GM21367 (cell line): ENCODE data around the gene LPP.
A peak's percentile ranks its signal among the peaks of the same experiment; 100 is the strongest.
"Not testable (repeated sequence)": the region's sequence is repeated elsewhere in the genome, so short reads cannot be mapped to it uniquely, and the experiment has no call there.

ENCODE experiments used
- ATAC-seq: cut with Tn5 transposase; IDR thresholded peaks from one replicate; pipeline ENCODE4 v1.9.1; 2021; ENCODE audit not compliant: unreplicated experiment

LPP gene

GRCh38 chr3:188689101-188689574 lies 535.2 kb downstream of the LPP start:
- ATAC-seq = no peak

- ATAC-seq = no peak
Measured at GRCh38 chr3:188690064-188690463, 536.1 kb downstream of the LPP start.

GRCh38 chr3:188691004-188691403 lies 537.0 kb downstream of the LPP start:
- ATAC-seq = no peak

GRCh38 chr3:188691665-188692064 lies 537.7 kb downstream of the LPP start:
- no peak for ATAC-seq

- no peak for ATAC-seq
Measured at GRCh38 chr3:188692700-188693099, 538.7 kb downstream of the LPP start.

GRCh38 chr3:188693435-188693834 lies 539.5 kb downstream of the LPP start:
- ATAC-seq = no peak

GRCh38 chr3:188695241-188695640 lies 541.3 kb downstream of the LPP start:
- ATAC-seq = no peak

GRCh38 chr3:188697127-188697526 lies 543.2 kb downstream of the LPP start:
- peak; percentile 82 for ATAC-seq

GRCh38 chr3:188698436-188698835 lies 544.5 kb downstream of the LPP start:
- ATAC-seq = no peak

GRCh38 chr3:188700501-188700900 lies 546.5 kb downstream of the LPP start:
- no peak for ATAC-seq

- ATAC-seq = no peak
Measured at GRCh38 chr3:188700918-188701317, 547.0 kb downstream of the LPP start.

- no peak for ATAC-seq
Measured at GRCh38 chr3:188701485-188701969, 547.6 kb downstream of the LPP start.

GRCh38 chr3:188702028-188702427 lies 548.1 kb downstream of the LPP start:
- ATAC-seq = not testable (repeated sequence)

GRCh38 chr3:188706176-188706575 lies 552.2 kb downstream of the LPP start:
- ATAC-seq = no peak

GRCh38 chr3:188706599-188706998 lies 552.6 kb downstream of the LPP start:
- ATAC-seq = no peak

GRCh38 chr3:188707381-188708288 lies 553.7 kb downstream of the LPP start:
- no peak for ATAC-seq

- no peak for ATAC-seq
Measured at GRCh38 chr3:188711881-188712247, 557.9 kb downstream of the LPP start.

GRCh38 chr3:188712248-188712924 lies 558.4 kb downstream of the LPP start:
- no peak for ATAC-seq

- ATAC-seq = no peak
Measured at GRCh38 chr3:188712991-188713390, 559.0 kb downstream of the LPP start.

GRCh38 chr3:188719545-188719944 lies 565.6 kb downstream of the LPP start:
- ATAC-seq = no peak

- no peak for ATAC-seq
Measured at GRCh38 chr3:188720215-188720614, 566.3 kb downstream of the LPP start.

- no peak for ATAC-seq
Measured at GRCh38 chr3:188720636-188721035, 566.7 kb downstream of the LPP start.
